HG03520 (cell line): ENCODE data around the gene GKAP1.
"Not testable (repeated sequence)": the region's sequence is repeated elsewhere in the genome, so short reads cannot be mapped to it uniquely, and the experiment has no call there.

Experiments
- ATAC-seq: cut with Tn5 transposase; IDR thresholded peaks from one replicate; pipeline ENCODE4 v1.9.1; 2021; ENCODE audit warnings: mild to moderate bottlenecking, moderate library complexity; ENCODE audit not compliant: unreplicated experiment

The GKAP1 gene

GRCh38 chr9:83733739-83734138 is 83.8 kb downstream of the GKAP1 start:
- no peak for ATAC-seq

DNA sequence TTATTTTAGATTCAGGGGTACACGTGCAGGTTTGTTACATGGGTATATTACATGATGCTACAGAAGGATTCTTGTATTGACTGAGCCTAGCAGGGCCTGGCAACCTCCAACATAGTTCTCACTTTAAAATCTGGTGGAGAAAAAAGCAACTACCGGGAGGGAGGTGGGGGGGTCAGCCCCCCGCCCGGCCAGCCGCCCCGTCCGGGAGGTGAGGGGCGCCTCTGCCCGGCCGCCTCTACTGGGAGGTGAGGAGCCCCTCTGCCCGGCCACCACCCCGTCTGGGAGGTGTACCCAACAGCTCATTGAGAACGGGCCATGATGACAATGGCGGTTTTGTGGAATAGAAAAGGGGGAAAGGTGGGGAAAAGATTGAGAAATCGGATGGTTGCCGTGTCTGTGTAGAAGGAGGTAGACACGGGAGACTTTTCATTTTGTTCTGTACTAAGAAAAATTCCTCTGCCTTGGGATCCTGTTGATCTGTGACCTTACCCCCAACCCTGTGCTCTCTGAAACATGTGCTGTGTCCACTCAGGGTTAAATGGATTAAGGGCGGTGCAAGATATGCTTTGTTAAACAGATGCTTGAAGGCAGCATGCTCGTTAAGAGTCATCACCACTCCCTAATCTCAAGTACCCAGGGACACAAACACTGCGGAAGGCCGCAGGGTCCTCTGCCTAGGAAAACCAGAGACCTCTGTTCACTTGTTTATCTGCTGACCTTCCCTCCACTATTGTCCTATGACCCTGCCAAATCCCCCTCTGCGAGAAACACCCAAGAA is 88.8 kb downstream of the GKAP1 start:
- ATAC-seq = not testable (repeated sequence)

DNA sequence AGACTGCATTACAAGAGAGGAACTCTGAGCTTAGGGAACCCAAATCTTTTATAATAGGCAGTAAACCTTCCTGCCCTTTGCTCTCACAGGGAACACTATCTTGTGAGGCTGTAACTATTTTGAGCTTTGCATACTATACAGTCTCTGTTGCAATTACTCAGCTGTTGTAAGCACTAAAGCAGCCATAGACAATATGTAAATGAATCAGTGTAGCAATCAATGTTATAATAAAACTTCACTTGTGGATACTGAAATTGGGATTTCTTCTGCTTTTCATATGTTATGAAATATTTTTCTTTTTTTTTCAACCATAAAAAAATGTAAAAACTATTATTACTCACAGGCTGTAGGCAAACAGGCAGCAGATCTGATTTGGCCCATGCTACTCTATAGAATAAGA is 93.1 kb downstream of the GKAP1 start:
- ATAC-seq = no peak

DNA sequence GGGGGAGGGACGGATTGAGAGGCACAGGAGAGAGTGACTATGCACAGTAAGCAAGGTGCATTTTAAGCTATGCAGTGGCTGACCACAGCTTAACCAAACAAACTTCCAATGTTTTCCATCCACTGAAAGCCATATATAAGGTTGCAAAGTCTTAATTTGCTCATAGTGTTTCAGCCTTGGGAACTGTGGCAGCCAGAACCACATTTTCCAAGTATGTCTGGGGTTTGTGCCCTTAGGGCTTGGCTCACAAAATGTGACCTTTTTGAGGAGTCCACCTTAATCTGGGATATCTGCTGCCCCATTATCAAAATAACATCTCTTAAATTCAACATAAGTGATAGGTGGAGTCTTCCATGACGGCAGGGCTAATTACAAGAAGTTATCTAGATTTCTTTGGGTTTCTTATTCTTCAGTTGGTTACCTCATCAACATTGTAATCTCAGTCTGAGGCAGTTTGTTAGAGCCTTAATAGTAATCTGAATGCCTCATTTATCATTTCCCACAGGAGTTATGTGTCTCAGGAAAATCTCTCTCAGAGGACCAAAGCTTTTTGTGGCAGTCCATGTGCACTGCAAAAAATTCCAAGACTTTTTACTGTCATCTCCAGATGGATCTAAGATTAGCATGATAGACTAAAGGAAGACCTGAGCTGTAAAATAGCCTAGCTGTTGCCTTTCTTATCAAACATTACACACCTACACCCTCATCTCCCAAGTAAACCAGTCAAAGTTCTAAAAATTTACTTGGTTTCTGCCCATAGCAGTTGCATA is 94.7 kb downstream of the GKAP1 start:
- no peak for ATAC-seq

GRCh38 chr9:83721509-83721908 is 96.1 kb downstream of the GKAP1 start:
- ATAC-seq = peak; percentile 43

DNA sequence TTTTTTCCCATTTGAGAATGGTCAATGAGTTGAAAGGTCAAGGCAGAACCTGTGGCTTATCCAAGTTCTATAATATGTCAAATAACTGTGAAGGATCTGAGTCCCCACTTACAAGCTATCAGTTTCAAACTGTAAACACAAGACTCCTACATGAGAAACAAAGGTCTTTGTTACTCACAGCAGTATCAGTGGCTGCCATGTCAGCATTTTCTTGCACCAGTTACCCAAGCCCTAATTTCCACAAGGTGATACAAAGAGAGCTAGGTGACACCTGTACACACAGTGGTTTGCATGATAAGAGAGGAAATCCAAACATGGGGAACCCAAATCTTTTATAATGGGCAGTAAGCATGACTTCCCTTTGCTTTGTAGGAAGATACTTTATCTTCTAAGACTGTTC is 101.8 kb downstream of the GKAP1 start:
- no peak for ATAC-seq

GRCh38 chr9:83715221-83715620 is 102.3 kb downstream of the GKAP1 start:
- ATAC-seq = no peak

DNA sequence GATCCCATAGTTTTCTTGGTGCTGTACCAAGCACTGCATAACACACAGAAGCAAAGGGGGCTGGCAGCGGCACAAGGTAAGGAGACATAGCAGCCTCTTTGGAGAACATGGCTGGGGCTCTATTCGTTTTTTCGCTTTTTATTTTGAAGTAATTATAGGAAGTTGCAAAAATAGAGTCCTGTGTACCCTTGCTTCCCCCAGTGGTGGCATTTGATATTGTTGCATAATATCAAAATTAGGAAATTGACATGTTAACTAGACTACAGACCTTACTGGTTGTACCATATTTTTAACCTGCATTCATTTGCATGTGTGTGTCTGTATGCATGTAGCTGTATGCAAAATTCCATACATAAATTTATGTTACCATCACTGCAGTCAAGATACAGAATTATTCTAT is 103.2 kb downstream of the GKAP1 start:
- ATAC-seq = no peak

DNA sequence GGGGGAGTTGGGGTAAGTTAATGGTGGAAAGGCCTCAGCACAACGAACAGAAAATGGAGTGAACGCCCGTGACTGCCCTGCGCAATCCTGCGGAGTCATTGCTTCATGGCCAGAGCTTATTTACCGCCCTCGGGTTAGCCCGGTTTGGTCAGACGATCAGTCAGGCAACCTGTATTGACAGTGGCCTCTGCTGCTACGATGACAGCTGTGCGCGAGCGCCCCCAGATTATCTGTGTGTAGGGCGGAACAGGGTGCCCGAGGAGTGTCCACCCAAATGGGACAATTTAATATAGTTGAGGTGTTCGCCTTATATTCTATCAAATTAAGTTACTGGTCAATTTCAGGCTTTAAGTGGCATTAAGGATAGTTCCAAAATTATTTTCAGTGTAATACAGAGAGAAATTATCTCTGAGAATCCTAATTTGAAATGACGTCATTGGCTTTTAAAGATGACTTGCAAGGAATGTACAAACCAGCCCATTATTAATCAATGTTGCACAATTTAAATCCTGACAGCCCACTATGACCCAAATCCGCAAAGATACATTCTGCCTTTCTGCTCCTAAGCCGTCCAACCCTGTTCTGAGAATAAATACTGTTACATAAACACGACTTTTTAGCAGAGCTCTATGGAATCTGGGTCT is 108.9 kb downstream of the GKAP1 start:
- ATAC-seq = peak; percentile 54

DNA sequence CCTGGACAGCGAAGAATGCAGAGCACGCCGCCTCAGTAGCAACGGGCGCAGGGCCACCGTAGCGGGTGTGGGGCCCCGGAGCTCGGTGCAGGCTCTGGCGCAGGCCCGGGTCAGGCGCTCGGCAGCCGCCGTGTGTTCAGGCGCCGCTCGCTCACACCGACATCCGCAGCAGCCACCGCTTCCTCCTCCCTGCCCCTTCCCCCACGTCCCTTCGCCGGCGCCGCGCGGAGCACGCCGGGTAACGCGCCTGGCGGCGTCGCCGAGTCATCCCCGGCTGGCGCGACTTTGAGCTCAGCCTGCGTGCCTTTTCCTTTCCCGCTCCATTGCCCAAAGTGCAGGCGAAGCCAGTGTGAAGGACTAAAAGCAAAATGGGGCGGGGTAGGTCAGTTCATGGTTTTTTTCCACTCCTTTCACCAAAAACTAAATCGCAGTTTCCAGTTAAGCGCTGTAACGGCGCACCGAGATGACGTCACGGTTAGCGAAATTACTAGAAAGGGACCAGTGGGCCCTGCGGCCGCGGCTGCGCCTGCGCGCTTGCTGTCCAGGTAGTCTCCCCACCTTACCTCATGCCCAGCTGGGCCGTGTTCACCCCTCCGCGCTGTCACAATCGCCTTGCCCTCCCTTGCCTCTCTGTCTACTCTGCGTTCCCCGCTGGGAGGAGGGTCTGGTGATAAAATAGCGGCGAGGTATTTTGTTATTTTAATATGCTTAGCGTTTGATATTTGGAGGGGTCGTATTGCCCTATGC is 109.6 kb downstream of the GKAP1 start, which contains the start of gene UBQLN1:
Gene UBQLN1 (minus strand): TSS at position 191 of the 747 bp plus-strand sequence. CDS start 279 bp downstream, outside the sequence.
- peak; percentile 64 for ATAC-seq

DNA sequence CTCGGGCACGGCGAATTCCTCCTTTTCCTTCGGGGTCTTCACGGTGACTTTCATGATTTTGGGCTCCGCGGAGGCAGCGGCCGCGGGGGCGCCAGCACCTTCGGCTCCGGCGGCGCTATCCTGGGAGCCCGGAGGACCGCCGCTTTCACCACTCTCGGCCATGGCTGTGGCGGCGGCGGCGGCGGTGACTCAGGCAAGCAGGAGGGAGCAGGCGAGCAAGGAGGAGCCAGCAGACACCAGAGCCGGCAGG is 110.1 kb downstream of the GKAP1 start:
- peak; percentile 37 for ATAC-seq

DNA sequence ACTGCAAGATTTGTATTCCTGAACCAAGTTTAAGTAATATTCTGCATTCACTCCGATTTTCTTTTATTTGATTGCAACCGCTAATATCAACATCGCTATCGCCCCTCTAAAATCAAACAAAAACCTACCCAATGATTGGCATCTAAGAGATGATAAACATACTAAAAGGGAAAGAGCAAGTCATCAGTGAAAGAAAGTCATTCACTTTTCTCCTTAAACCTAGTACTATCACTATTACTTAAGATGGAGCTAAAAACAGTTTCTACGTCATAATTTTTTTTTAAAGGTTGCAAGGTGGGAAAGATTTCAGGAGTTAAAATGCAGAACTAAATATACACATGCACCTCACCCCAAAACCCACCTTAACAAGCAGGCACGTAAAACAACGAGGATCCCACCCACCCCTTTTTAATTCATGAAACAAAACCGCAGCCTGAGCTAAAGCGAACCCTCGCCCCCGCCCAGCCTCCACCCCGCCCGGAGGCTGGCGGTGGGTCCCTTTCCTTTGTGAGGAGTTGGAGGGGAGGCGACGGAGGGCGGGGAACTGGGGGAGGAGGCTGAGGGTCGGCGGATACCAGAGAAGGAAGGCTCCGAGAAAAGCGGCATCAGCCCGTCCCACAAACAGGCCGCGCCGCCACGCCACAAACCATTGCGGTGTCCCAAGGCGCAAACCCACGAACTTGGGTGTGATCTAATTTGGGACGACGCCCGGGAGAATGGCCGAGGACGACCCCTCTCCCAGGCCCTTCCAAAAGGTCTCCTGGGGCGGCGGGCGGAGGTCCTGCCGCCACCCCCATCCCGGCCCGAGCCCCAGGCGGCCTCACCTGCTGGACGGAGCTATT is 110.7 kb downstream of the GKAP1 start:
- ATAC-seq = peak; percentile 8

DNA sequence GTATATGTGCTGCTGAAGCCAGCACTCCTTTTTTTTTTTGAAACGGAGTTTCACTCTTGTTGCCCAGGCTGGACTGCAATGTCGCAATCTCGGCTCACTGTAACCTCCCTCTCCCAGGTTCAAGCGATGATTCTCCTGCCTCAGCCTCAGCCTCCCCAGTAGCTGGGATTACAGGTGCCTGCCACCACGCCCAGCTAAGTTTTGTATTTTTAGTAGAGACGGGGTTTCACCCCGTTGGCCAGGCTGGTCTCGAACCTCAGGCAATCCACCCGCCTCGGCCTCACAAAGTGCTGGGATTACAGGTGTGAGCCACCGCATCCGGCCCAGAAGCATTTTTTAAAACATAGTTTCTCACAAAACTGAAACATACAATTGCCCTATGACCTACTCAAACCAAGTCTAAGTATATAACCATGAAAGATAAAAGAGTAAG is 112.3 kb downstream of the GKAP1 start:
- not testable (repeated sequence) for ATAC-seq

- no peak for ATAC-seq
Observed at GRCh38 chr9:83701769-83702168, 115.8 kb downstream of the GKAP1 start.

DNA sequence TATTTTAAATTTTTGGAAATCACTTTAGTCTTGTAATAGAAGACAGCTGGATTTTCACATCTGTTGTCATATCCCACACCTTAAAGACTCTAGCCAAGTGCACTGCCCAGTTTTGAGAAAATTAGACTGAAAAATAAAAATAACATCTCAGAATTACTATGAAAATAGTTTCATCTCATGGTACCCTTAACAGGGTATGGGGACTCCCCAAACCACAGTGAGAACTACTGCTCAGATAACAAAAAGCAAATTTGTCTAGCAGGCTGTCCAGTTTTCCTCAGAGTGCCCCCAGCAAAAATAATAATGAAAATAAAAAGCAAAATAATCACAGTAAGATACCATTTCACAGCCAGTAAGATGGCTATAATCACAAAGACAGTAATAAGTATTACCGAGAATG is 116.3 kb downstream of the GKAP1 start:
- no peak for ATAC-seq

GRCh38 chr9:83699615-83700014 is 118.0 kb downstream of the GKAP1 start:
- ATAC-seq = no peak

- ATAC-seq = no peak
Observed at GRCh38 chr9:83698976-83699585, 118.5 kb downstream of the GKAP1 start.

GRCh38 chr9:83691492-83691891 is 126.1 kb downstream of the GKAP1 start:
- no peak for ATAC-seq
